Measurements from ENCODE around the gene UBE2D2.
"Not testable (repeated sequence)": the region's sequence is repeated elsewhere in the genome, so short reads cannot be mapped to it uniquely, and the experiment has no call there.

The UBE2D2 gene

GRCh38 chr5:139611703-139612584, 50.8 kb downstream of the UBE2D2 start:
- no peaks in the 10 kb centered on the region for H3K4me1 ChIP-seq (ENCODE audit: control insufficient read depth, insufficient read depth, low read length)
- no peaks in the 10 kb centered on the region for H3K36me3 ChIP-seq (ENCODE audit: control insufficient read depth, insufficient read depth, low read length)
- no peak overlapping the region for H3K27ac ChIP-seq (ENCODE audit: insufficient read depth, low read depth, low read length, poor library complexity, severe bottlenecking)
- H3K4me3 ChIP-seq (ENCODE audit: insufficient read depth, low read depth, low read length): no peak overlapping the region
- 90 to 96% methylated on average over 3 to 4 of the region's 5 CpGs for WGBS, 2 experiments
- H3K9me3 ChIP-seq (ENCODE audit: control insufficient read depth, low read length): no peaks in the 10 kb centered on the region
- no peaks in the 10 kb centered on the region for H3K27me3 ChIP-seq (ENCODE audit: control insufficient read depth, insufficient read depth, low read length, poor library complexity, severe bottlenecking)

DNA sequence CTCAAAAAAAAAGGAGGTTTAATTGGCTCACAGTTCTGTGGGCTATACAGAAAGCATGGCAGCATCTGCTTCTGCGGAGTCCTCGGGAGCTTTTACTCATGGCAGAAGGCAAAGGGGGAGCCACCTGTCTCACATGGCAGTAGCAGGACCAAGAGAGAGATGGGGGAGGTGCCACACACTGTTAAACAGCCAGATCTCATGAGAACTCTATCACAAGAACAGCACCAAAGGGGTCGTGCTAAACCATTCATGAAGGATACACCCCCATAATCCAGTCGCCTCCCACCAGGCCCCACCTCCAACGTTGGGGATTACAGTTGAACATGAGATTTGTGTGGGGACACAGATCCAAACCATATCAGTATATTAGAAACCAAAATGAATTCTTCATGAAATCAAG, 58.7 kb downstream of the UBE2D2 start:
- Histone ChIP-seq H3K27me3 (ENCODE audit: control insufficient read depth, insufficient read depth, low read length, poor library complexity, severe bottlenecking) (no peaks in the 10 kb centered on the region), H3K4me1 (ENCODE audit: control insufficient read depth, insufficient read depth, low read length) (no peaks in the 10 kb centered on the region), H3K27ac (ENCODE audit: insufficient read depth, low read depth, low read length, poor library complexity, severe bottlenecking) (no peak overlapping the region), H3K9me3 (ENCODE audit: control insufficient read depth, low read length) (no peaks in the 10 kb centered on the region), H3K36me3 (ENCODE audit: control insufficient read depth, insufficient read depth, low read length) (peaks cover 11% of the 10 kb centered on the region), H3K4me3 (ENCODE audit: insufficient read depth, low read depth, low read length) (no peak overlapping the region)
- WGBS, 2 experiments: 89 to 90% methylated on average over 4 to 5 of the region's 5 CpGs

DNA sequence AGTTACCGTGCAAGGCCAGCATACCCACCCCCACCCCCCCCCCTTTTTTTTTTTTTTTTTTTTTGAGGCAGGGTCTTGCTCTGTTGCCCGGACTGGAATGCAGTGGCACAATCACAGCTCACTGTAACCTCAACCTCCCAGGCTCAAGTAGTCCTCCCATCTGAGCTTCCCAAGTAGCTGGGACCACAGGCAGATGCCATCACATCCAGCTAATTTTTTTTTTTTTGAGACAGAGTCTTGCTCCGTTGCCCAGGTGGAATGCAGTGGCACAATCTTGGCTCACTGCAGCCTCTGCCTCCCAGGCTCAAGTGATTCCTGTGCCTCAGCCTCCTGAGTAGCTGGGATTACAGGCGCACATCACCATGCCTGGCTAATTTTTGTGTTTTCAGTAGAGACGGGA, 64.3 kb downstream of the UBE2D2 start:
- not testable (repeated sequence) for H3K9me3 ChIP-seq (ENCODE audit: control insufficient read depth, low read length); H3K27ac ChIP-seq (ENCODE audit: insufficient read depth, low read depth, low read length, poor library complexity, severe bottlenecking); H3K4me3 ChIP-seq (ENCODE audit: insufficient read depth, low read depth, low read length); H3K4me1 ChIP-seq (ENCODE audit: control insufficient read depth, insufficient read depth, low read length); H3K27me3 ChIP-seq (ENCODE audit: control insufficient read depth, insufficient read depth, low read length, poor library complexity, severe bottlenecking)
- WGBS, 2 experiments: 89 to 90% methylated on average over 5 of the region's 5 CpGs
- peaks cover 28% of the 10 kb centered on the region for H3K36me3 ChIP-seq (ENCODE audit: control insufficient read depth, insufficient read depth, low read length)

DNA sequence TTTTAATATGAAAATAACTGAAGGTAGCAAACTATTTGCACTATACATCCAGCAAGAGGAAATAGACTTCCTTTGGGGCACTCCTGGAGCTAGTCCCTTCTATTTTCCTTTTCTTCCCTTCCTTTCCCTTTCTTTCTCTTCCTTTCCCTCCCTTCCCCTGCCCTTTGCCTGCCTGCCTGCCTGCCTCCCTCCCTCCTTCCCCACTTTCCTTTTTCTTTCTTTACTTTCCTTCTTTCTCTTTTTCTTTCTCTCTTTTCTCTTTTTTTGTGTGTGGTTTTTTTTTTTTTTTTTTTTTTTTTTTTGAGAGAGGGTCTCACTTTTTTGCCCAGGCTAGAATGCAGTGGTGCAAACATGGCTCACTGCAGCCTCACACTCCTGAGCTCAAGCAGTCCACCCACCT, 69.7 kb downstream of the UBE2D2 start:
- Histone ChIP-seq H3K27me3 (ENCODE audit: control insufficient read depth, insufficient read depth, low read length, poor library complexity, severe bottlenecking) (no peaks in the 10 kb centered on the region), H3K36me3 (ENCODE audit: control insufficient read depth, insufficient read depth, low read length) (peaks cover 21% of the 10 kb centered on the region), H3K4me3 (ENCODE audit: insufficient read depth, low read depth, low read length) (no peak overlapping the region), H3K27ac (ENCODE audit: insufficient read depth, low read depth, low read length, poor library complexity, severe bottlenecking) (no peak overlapping the region), H3K9me3 (ENCODE audit: control insufficient read depth, low read length) (no peaks in the 10 kb centered on the region), H3K4me1 (ENCODE audit: control insufficient read depth, insufficient read depth, low read length) (peaks cover 12% of the 10 kb centered on the region)

DNA sequence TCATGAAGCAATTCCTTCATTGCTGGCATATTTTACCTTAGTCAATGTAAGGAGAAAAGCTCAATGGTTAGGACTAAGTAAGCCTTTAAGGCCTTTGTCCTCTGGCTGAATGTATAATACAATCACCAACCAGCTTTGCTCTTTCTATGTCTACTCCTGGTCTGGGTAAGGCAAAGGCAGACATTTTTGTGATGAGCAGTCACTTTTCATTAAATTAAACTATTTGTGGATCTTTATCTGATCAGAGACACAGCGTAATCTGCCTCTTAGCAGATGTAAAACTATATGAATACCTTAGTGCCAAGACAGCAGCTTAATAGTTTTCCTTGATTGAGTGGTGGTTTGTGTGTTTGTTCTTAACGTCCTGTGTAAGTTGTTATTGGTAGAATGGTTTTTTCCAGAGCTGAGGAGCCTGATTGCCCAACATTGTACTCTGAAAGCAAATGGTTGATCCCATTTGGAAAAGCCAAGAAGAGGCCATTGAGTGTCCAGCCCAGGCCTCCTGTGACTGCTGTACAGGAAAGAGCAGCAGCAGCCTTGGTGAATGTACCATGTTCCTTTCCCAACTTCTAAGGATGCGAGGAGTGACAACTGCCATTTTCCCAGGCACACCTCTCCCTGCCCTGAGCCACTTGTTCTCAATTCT, 70.5 kb downstream of the UBE2D2 start:
- H3K27me3 ChIP-seq (ENCODE audit: control insufficient read depth, insufficient read depth, low read length, poor library complexity, severe bottlenecking): no peaks in the 10 kb centered on the region
- H3K9me3 ChIP-seq (ENCODE audit: control insufficient read depth, low read length): no peaks in the 10 kb centered on the region
- peaks cover 20% of the 10 kb centered on the region for H3K36me3 ChIP-seq (ENCODE audit: control insufficient read depth, insufficient read depth, low read length)
- no peak overlapping the region for H3K27ac ChIP-seq (ENCODE audit: insufficient read depth, low read depth, low read length, poor library complexity, severe bottlenecking)
- WGBS, 2 experiments: 96 to 97% methylated on average over 3 of the region's 3 CpGs
- H3K4me3 ChIP-seq (ENCODE audit: insufficient read depth, low read depth, low read length): no peak overlapping the region
- peaks cover 17% of the 10 kb centered on the region for H3K4me1 ChIP-seq (ENCODE audit: control insufficient read depth, insufficient read depth, low read length)

DNA sequence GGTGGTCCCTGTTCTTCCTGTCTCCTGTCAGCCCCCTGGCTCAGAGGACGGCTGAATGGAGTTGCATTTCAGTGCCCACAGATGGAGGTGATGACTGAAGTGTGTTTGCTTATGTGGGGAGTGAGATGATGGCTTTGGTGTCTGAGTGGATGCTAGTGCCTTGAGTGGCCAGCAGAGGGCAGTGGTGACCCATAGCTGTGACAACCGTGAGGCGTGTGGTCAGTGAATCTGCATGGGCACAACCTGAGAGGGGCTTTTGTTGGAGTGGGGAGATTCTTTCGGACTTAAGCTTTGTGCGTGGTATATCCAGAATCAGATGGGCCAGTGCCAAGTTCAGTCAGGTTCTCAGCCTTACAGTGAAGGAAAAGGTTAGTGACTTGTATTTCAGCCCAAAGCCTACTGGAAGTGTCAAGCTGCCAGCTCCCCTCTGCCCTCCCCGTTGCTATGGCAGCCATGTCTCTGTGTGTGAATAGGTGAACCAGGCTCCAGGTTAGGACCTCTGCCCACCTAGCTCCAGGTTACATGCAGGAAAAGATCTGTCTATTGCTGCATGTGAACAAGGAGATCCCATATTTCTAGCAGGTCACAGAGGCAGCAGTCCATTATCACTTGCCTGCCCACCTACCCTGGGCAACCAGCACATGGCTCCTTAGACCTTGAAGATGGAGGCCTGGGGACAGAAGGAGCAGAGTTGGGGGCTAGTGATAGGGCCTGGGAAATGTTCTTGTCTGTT, 72.3 kb downstream of the UBE2D2 start:
- H3K9me3 ChIP-seq (ENCODE audit: control insufficient read depth, low read length): no peaks in the 10 kb centered on the region
- WGBS, 2 experiments: 34 to 39% methylated on average over 6 of the region's 6 CpGs
- peaks cover 33% of the 10 kb centered on the region for H3K4me1 ChIP-seq (ENCODE audit: control insufficient read depth, insufficient read depth, low read length)
- H3K4me3 ChIP-seq (ENCODE audit: insufficient read depth, low read depth, low read length): no peak overlapping the region
- H3K36me3 ChIP-seq (ENCODE audit: control insufficient read depth, insufficient read depth, low read length): peaks cover 10% of the 10 kb centered on the region
- no peak overlapping the region for H3K27ac ChIP-seq (ENCODE audit: insufficient read depth, low read depth, low read length, poor library complexity, severe bottlenecking)
- no peaks in the 10 kb centered on the region for H3K27me3 ChIP-seq (ENCODE audit: control insufficient read depth, insufficient read depth, low read length, poor library complexity, severe bottlenecking)

GRCh38 chr5:139634028-139634325, 72.8 kb downstream of the UBE2D2 start:
- Histone ChIP-seq H3K27me3 (ENCODE audit: control insufficient read depth, insufficient read depth, low read length, poor library complexity, severe bottlenecking) (no peaks in the 10 kb centered on the region), H3K9me3 (ENCODE audit: control insufficient read depth, low read length) (no peaks in the 10 kb centered on the region), H3K36me3 (ENCODE audit: control insufficient read depth, insufficient read depth, low read length) (peaks cover 10% of the 10 kb centered on the region), H3K4me3 (ENCODE audit: insufficient read depth, low read depth, low read length) (no peak overlapping the region), H3K27ac (ENCODE audit: insufficient read depth, low read depth, low read length, poor library complexity, severe bottlenecking) (no peak overlapping the region), H3K4me1 (ENCODE audit: control insufficient read depth, insufficient read depth, low read length) (peaks cover 38% of the 10 kb centered on the region)
- WGBS, 2 experiments: 86 to 87% methylated on average over 2 of the region's 2 CpGs

GRCh38 chr5:139634541-139634940, 73.4 kb downstream of the UBE2D2 start:
- no peaks in the 10 kb centered on the region for H3K9me3 ChIP-seq (ENCODE audit: control insufficient read depth, low read length)
- no peak overlapping the region for H3K4me3 ChIP-seq (ENCODE audit: insufficient read depth, low read depth, low read length)
- peaks cover 8% of the 10 kb centered on the region for H3K36me3 ChIP-seq (ENCODE audit: control insufficient read depth, insufficient read depth, low read length)
- H3K27me3 ChIP-seq (ENCODE audit: control insufficient read depth, insufficient read depth, low read length, poor library complexity, severe bottlenecking): no peaks in the 10 kb centered on the region
- WGBS, 2 experiments: 78 to 79% methylated on average over 3 of the region's 3 CpGs
- H3K27ac ChIP-seq (ENCODE audit: insufficient read depth, low read depth, low read length, poor library complexity, severe bottlenecking): no peak overlapping the region
- peaks cover 44% of the 10 kb centered on the region for H3K4me1 ChIP-seq (ENCODE audit: control insufficient read depth, insufficient read depth, low read length)

DNA sequence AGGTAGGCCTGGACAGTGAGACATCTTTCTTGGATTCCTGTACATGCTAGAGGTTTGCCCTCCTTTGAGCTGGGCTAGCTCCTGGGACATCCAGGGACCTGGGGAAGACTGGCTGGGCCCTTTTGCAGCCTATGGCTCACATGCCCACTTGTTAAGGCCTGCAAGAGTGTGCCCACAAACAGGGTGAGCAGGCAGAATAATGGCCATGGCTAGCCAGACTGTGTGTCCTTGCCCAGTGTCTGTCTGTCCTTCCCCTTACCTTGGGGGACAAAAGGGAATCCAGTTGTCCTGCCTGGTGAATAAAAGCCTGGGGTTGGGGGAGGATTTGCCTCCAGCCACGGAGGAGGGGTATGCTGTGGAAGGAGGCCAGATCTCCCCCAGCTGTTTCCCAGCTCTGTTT, 74.1 kb downstream of the UBE2D2 start:
- peaks cover 1% of the 10 kb centered on the region for H3K36me3 ChIP-seq (ENCODE audit: control insufficient read depth, insufficient read depth, low read length)
- H3K9me3 ChIP-seq (ENCODE audit: control insufficient read depth, low read length): no peaks in the 10 kb centered on the region
- no peak overlapping the region for H3K4me3 ChIP-seq (ENCODE audit: insufficient read depth, low read depth, low read length)
- no peaks in the 10 kb centered on the region for H3K27me3 ChIP-seq (ENCODE audit: control insufficient read depth, insufficient read depth, low read length, poor library complexity, severe bottlenecking)
- no peak overlapping the region for H3K27ac ChIP-seq (ENCODE audit: insufficient read depth, low read depth, low read length, poor library complexity, severe bottlenecking)
- H3K4me1 ChIP-seq (ENCODE audit: control insufficient read depth, insufficient read depth, low read length): peaks cover 50% of the 10 kb centered on the region
- WGBS, 2 experiments: 56 to 65% methylated on average over 1 of the region's 1 CpG

DNA sequence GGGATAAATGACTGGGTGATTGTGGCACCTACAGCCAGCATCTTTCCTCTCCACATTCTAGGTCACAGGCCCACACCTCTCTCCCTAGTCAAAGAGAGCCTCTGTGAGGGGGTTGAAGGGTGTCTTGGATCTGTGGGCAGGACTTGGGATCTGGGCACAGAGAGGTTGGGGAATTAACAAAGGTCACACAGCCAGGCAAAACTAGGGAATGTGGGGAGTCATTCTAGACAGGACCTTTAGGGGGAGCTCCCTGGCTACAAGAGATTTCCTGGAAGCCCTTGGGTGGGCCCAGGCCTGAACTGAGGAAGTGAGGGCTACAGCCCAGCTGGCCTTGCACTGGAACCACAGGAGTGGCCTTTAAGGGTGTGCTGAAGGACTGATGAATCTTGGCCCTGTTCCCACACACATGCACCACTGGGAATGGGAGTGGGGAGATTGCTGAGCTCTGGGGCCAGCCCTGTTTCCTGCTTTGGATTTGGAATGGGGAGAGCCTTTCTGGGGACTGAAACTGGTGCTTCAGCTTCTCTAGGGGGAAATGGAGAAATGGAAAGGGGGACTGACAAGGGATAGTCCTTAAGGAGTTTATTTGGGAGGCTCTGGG, 74.6 kb downstream of the UBE2D2 start:
- Histone ChIP-seq H3K27ac (ENCODE audit: insufficient read depth, low read depth, low read length, poor library complexity, severe bottlenecking) (no peak overlapping the region), H3K4me1 (ENCODE audit: control insufficient read depth, insufficient read depth, low read length) (peaks cover 54% of the 10 kb centered on the region)

More for the DNA sequence above, 74.6 kb downstream of the UBE2D2 start:
- Histone ChIP-seq H3K36me3 (ENCODE audit: control insufficient read depth, insufficient read depth, low read length) (no peaks in the 10 kb centered on the region), H3K27me3 (ENCODE audit: control insufficient read depth, insufficient read depth, low read length, poor library complexity, severe bottlenecking) (no peaks in the 10 kb centered on the region), H3K4me3 (ENCODE audit: insufficient read depth, low read depth, low read length) (no peak overlapping the region), H3K9me3 (ENCODE audit: control insufficient read depth, low read length) (no peaks in the 10 kb centered on the region)

All from ectodermal cell (in vitro differentiated cells).